ENCODE measurements around the gene ARHGAP24.

The ARHGAP24 gene

GRCh38 chr4:86036736-86037135 is 561.8 kb downstream of the ARHGAP24 start:
- DNase-seq, result no peak

DNA sequence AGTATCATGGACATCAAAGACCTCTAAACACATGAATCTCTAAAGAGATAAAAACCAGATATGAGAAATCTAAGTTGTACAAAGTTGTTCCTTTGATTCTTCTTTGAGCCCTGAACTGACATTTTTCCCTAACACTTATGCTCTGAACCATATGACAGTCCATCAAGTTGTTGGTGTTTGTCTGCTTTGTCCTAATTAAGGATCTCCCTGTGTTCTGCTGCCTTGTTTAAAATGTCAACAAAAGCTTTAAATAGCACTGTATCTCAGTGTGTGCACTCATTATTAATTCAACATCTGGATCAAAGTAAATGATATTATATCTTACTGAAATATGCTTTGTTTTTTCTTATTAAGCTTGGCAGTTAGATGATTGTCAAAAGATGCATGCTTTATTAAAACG is 563.1 kb downstream of the ARHGAP24 start:
- DNase-seq, result no peak

DNA sequence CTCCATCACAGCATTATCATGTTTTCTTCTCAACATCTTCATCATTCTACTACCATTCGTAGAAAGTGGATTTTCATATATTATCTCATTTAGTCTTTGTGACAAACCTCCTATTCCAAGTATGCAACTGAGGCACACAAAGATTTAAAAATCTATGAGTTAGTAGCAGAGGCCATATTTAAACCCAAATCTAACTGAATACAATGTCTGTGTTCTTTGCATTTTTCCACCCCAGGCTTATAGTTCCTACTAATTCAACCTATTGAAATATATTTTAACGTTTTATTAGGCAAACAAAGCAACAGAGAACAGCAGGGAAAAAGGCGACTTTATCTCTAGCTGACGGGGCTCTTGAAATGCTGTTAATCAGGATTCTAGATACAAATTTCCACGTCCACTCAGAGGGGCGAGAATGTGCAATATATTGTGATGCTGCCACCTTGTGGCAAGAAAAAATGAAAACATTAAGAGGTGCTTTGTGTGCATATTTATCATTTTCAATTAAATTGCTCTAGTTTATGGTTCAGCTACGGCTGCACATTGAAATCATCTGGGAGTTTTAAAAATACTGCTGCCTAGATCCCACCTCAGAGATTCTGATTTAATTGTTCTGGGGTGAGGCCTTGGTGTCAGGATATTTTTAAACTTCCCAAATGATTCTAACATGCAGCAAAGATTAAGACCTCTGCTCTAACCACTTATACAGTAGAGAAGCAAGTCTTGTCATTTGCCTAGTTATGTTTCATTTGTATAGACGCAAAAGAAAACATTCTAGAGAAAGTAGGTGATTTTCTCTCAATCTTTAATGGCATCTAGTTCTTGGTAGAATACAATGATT is 569.0 kb downstream of the ARHGAP24 start:
- no peak for DNase-seq

DNA sequence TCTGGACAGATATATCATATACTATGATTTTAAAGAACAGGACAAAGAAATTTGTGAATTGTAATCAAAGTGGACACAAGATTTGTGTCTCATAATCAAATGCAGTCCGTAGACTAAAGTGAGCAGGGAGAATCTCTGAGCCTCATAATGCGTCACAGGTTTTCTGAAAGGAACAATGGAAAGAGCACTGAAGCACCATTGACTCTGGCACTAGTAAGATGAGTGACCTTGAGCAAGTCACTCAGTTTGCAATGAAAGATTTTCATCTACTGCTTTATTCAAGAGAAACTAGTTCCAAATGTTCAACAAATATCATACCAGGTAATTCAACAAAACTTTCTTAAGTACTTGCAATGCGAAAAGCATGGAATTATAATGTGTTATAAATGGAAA is 569.6 kb downstream of the ARHGAP24 start:
- no peak for DNase-seq

DNA sequence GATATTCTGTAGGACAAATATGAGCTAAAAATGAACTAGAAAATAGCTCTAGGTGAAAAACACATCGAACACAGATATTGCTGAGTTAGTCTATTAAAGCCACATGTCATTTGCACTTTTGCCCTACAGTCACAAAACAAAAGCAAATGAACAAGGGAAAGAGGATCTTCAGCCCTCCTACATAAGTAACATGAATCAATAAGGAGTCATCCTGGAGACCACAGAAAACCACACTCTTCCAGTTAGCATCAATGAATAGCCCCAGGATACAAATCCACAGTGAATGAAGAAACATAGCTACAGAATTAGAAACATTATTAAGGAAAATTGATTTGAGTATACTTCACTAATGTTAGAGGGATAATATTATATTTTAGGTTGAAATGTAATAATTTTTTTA is 573.5 kb downstream of the ARHGAP24 start:
- DNase-seq, result no peak

DNA sequence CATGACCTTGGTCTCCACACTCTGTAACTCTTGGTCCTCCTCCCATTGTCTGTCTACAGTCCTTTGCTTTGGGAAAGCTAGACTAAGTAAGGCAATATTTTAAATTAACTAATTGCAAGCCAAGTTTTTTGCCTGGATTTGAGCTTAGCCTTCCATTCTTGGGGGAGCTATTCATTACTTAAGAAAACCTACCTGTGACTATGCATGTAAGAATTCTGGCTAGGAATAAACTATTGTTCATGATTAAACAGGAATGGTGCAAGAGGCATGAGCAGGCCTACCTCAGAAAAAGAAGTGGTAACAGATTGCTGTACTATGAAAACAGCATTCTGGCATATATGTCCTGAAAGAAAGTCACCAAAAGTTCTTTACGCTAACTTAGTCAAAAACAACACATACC is 575.5 kb downstream of the ARHGAP24 start:
- DNase-seq, result no peak

All from right hindlimb (tissue), 1 donor.